Measurements from ENCODE around the gene BAIAP2.
A peak's percentile ranks its signal among the peaks of the same experiment; 100 is the strongest.

The BAIAP2 gene

GRCh38 chr17:81161972-81162371 is 127.0 kb downstream of the BAIAP2 start:
- DNase-seq = no peak

- DNase-seq = no peak
These were observed 127.5 kb downstream of the BAIAP2 start for GRCh38 chr17:81162491-81162890.

- no peak for DNase-seq
These were observed 128.2 kb downstream of the BAIAP2 start for GRCh38 chr17:81163051-81163695.

GRCh38 chr17:81163703-81164370 is 128.9 kb downstream of the BAIAP2 start:
- DNase-seq = no peak

GRCh38 chr17:81164371-81165245 is 129.7 kb downstream of the BAIAP2 start:
- no peak for DNase-seq

GRCh38 chr17:81165246-81166032 is 130.5 kb downstream of the BAIAP2 start, which contains the start of gene PVALEF:
TSS of gene PVALEF (plus strand) at chr17:81165507. CDS start at chr17:81181227, 15,720 bp downstream.
- peak in 1 of 4 experiments; percentile 47 for DNase-seq

GRCh38 chr17:81166033-81166492 is 131.1 kb downstream of the BAIAP2 start, which contains the start of gene AATK:
TSS of gene AATK (minus strand) at chr17:81166221. CDS start at chr17:81165992, 229 bp downstream.
- peak in 1 of 4 experiments; percentile 61 for DNase-seq
